Chondrocyte (in vitro differentiated cells): ENCODE measurements around the gene COPE. TPM values are rescaled to one million over a fixed set of nuclear protein-coding genes. Genes with fewer than 3 reads are reported as not detected.

Experiments used
- DNase-seq: peaks from one replicate; pipeline ENCODE4 v3.0.0; 2021; ENCODE audit warnings: mixed read lengths, low spot score
- H3K27ac Mint-ChIP-seq: one replicate; pipeline ENCODE4 v1.8.0; 2021; ENCODE audit warnings: mild to moderate bottlenecking, moderate library complexity, mixed read lengths; ENCODE audit not compliant: unreplicated experiment
- H3K27me3 Mint-ChIP-seq: 2 replicates; pipeline ENCODE4 v1.8.0; 2021; ENCODE audit warnings: low read depth, mixed read lengths
- H3K36me3 Mint-ChIP-seq: 2 replicates; pipeline ENCODE4 v1.8.0; 2021; ENCODE audit warnings: low read depth, mixed read lengths
- H3K4me1 Mint-ChIP-seq: 2 replicates; pipeline ENCODE4 v1.8.0; 2021; ENCODE audit warnings: low read depth, mild to moderate bottlenecking, mixed read lengths
- H3K4me3 Mint-ChIP-seq: one replicate; pipeline ENCODE4 v1.8.0; 2021; ENCODE audit warnings: mild to moderate bottlenecking, moderate library complexity, mixed read lengths; ENCODE audit not compliant: unreplicated experiment
- H3K9me3 Mint-ChIP-seq: 2 replicates; pipeline ENCODE4 v1.8.0; 2021; ENCODE audit warnings: low read depth, mixed read lengths
- long read RNA-seq: library from polyadenylated mRNA; stranded (forward); transcript quantifications from one replicate; pipeline ENCODE4 v2.0.0, GENCODE V29; 2021
- total RNA-seq: library from RNA; stranded (reverse); gene quantifications from 3 replicates; pipeline ENCODE4 v1.2.1, GENCODE V29; 2021
- TF ChIP-seq, protein P1 (sequence below): fragments of 200-600 bp; sonication (generic); IDR thresholded peaks from 2 replicates; pipeline ENCODE4 v1.5.0; 2021; ENCODE audit warnings: antibody characterized with exemption, mild to moderate bottlenecking, moderate library complexity

Gene COPE
- 175 to 205 TPM (median 189 TPM) in 3 replicates for total RNA-seq
- long read RNA-seq, transcript COPE-201 (10 exons, 1,141 nt): major isoform, 302 of 344 reads
- long read RNA-seq, transcript COPE-202 (9 exons, 948 nt): minor isoform, 9 of 344 reads
- long read RNA-seq, partial matches to known transcripts: 2 of 344 reads
- long read RNA-seq, other reads (novel, unspliced or antisense): 28 of 344 reads

DNA sequence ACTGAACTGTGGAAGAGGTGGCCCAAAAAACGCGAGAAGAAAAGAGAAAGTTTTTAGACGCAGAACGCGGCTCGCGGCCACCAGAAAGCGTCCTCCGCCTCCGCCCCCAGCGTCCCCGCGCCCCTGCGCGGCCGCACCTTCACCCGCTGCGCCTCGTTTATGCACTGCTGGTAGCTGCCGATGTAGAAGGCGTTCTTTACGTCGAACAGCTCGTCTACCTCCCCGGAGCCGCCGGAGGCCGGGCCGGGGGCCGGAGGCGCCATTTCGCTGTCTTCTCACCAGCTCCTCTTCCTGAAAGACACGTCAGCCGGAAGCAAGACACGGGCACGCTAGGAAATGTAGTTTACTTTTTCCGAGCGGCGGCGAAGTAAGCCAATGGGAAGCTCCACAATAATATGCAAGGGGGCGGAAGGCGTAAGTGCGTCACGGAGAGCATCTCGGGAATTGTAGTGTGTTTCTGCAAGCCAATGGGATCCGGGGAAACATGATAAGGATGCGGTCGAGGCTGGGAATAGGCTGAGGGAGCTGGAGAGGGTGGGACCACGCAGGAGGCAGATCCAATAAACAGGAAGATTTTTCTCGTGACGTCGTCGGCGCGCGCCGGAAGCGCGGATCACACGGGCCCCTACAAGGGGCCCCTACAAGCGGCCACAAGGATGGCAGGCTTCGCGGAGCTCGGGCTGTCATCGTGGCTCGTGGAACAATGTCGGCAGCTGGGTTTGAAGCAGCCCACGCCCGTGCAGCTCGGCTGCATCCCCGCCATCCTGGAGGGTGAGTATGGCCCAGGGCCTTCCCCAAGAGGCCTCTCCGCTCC lies at the start of gene COPE, which contains the start of gene DDX49:
COPE (minus strand) TSS at position 302 of the 814 bp plus-strand sequence; CDS start at position 263, 39 bp downstream.
DDX49 (plus strand) TSS at position 630 of the 814 bp plus-strand sequence; CDS start at position 657, 27 bp downstream.
- peak within 1 kb of the TSS; percentile 97 for H3K27ac Mint-ChIP-seq
- H3K27me3 Mint-ChIP-seq: no peaks in the 10 kb centered on the region
- H3K4me1 Mint-ChIP-seq: peaks cover 40% of the 10 kb centered on the region
- H3K4me3 Mint-ChIP-seq: peak within 1 kb of the TSS; percentile 92
- peak; percentile 97 for DNase-seq
- peaks cover 11% of the 10 kb centered on the region for H3K36me3 Mint-ChIP-seq
- TF ChIP-seq, protein P1, sequence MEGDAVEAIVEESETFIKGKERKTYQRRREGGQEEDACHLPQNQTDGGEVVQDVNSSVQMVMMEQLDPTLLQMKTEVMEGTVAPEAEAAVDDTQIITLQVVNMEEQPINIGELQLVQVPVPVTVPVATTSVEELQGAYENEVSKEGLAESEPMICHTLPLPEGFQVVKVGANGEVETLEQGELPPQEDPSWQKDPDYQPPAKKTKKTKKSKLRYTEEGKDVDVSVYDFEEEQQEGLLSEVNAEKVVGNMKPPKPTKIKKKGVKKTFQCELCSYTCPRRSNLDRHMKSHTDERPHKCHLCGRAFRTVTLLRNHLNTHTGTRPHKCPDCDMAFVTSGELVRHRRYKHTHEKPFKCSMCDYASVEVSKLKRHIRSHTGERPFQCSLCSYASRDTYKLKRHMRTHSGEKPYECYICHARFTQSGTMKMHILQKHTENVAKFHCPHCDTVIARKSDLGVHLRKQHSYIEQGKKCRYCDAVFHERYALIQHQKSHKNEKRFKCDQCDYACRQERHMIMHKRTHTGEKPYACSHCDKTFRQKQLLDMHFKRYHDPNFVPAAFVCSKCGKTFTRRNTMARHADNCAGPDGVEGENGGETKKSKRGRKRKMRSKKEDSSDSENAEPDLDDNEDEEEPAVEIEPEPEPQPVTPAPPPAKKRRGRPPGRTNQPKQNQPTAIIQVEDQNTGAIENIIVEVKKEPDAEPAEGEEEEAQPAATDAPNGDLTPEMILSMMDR: peak; percentile 27
- H3K9me3 Mint-ChIP-seq: no peaks in the 10 kb centered on the region

DNA sequence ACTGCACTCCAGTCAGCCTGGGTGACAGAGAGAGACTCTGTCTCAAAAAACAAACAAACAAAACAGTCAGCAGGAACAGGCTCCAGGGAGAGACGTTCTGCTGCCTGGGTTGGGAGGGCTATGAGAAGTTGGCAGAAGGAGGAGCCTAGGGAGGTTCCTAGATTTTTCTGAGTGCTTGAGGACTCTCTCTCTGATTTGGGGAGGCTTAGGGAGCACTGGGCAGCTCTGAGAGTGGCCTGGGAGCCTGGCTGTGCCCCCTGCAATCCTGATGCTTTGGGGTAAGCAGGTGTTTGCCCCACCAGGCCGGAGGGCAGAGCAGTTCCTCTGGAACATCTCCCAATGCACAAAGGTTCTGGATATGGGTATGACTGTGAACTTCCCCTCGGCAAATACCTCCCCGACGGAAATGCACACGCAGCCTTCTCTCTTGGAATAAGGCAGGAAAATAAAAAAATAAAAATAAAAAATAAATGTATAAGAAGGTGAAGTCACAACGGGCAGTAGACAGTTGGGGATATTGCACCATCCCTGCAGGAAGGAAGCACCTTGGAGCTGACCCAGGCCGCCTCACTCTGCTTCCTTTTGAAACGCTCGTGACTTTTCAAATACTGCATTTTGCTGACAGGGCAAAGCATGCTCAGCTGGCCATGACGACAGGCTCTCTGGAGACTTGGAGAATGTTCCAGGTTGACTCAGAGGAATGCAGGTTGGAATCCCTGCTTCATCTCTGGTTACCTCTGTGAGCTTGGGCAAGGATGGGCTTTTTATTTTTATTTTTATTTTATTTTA lies 48.4 kb upstream of the COPE start:
- no peak for DNase-seq
- TF ChIP-seq, protein P1: no peak
- H3K27ac Mint-ChIP-seq: peak overlapping the region; percentile 71
- H3K4me1 Mint-ChIP-seq: peaks cover 22% of the 10 kb centered on the region
- H3K9me3 Mint-ChIP-seq: peaks cover 3% of the 10 kb centered on the region
- H3K4me3 Mint-ChIP-seq: no peak overlapping the region
- H3K27me3 Mint-ChIP-seq: peaks cover 7% of the 10 kb centered on the region
- H3K36me3 Mint-ChIP-seq: no peaks in the 10 kb centered on the region

DNA sequence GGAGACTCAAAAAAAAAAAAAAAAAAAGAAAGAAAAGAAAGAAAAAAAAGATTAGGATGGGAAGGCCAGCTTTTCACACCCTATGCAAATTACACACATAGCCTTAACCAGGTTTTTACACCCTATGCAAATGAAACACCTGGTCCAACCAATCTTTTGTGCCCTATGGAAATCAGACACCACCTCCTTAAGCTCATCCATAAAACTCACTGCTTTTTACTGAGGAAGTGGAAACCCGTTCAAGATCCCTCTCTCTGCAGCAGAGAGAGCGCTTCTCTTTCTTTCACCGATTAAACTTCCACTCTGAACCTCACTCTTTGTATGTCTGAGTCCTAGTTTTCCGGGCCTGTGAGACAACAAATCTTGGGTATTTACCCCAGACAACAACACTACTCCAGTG lies 47.1 kb upstream of the COPE start:
- TF ChIP-seq, protein P1: no peak
- no peak overlapping the region for H3K27ac Mint-ChIP-seq

DNA sequence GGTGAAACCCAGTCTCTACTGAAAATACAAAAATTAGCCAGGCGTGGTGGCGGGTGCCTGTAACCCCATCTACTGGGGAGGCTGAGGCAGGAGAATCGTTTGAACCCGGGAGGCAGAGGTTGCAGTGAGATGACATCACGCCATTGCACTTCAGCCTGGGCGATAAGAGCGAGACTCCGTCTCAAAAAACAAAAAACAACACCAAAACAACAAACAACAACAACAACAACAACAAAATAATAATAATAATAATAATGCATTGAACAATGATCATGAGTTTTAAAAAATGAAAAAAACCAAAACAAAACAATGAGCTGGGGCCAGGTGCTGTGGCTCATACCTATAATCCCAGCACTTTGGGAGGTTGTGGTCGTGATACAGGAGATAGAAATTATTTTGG lies 44.9 kb upstream of the COPE start:
- Mint-ChIP-seq H3K4me1 (peaks cover 15% of the 10 kb centered on the region), H3K27me3 (peaks cover 20% of the 10 kb centered on the region), H3K9me3 (peaks cover under 1% of the 10 kb centered on the region), H3K36me3 (no peaks in the 10 kb centered on the region), H3K4me3 (no peak overlapping the region), H3K27ac (no peak overlapping the region)
- TF ChIP-seq, protein P1: no peak
- DNase-seq: no peak

More for the DNA sequence above, 47.1 kb upstream of the COPE start:
- Mint-ChIP-seq H3K9me3 (peaks cover 3% of the 10 kb centered on the region), H3K4me3 (no peak overlapping the region), H3K4me1 (peaks cover 27% of the 10 kb centered on the region), H3K27me3 (peaks cover 18% of the 10 kb centered on the region), H3K36me3 (no peaks in the 10 kb centered on the region)
- DNase-seq: no peak
